ENCODE data around the gene SLC17A7. TPM values are rescaled to one million over a fixed set of nuclear protein-coding genes. Genes with fewer than 3 reads are reported as not detected.

Gene SLC17A7
- total RNA-seq, 1 experiment from 2014 or later = 1.6 TPM

GRCh38 chr19:49459388-49459787 is 18.1 kb upstream of the SLC17A7 start (continued):
- TF ChIP-seq E2F4 (CRISPR knock-in tag; IDR thresholded peaks at IDR 0.05; ENCODE audit: borderline replicate concordance, low read depth) = no peak
- no peak for TF ChIP-seq ZNF512 (CRISPR knock-in tag; IDR thresholded peaks at IDR 0.05; ENCODE audit: borderline replicate concordance)
- no peak for TF ChIP-seq NR3C1 (CRISPR knock-in tag; conservative IDR thresholded peaks at IDR 0.05; ENCODE audit: low read depth)
- TF ChIP-seq CTCF (IDR thresholded peaks at IDR 0.05) = no peak
- no peak for TF ChIP-seq ZNF281 (CRISPR knock-in tag; IDR thresholded peaks at IDR 0.05)
- TF ChIP-seq RELA (CRISPR knock-in tag; IDR thresholded peaks at IDR 0.05; ENCODE audit: borderline replicate concordance) = no peak
- no peak for TF ChIP-seq ZNF416 (CRISPR knock-in tag; IDR thresholded peaks at IDR 0.05)
- TF ChIP-seq ARID4B (CRISPR knock-in tag; IDR thresholded peaks at IDR 0.05; ENCODE audit: borderline replicate concordance) = no peak
- TF ChIP-seq ZNF263 (CRISPR knock-in tag; IDR thresholded peaks at IDR 0.05; ENCODE audit: low read depth) = no peak
- TF ChIP-seq SOX15 (CRISPR knock-in tag; IDR thresholded peaks at IDR 0.05) = no peak
- no peak for TF ChIP-seq AR (CRISPR knock-in tag; IDR thresholded peaks at IDR 0.05)
- TF ChIP-seq ZNF423 (CRISPR knock-in tag; IDR thresholded peaks at IDR 0.05) = no peak

Data from WTC11 (cell line).